MM.1S (cell line): ENCODE data around the gene CCP110.

Experiments used
- DNase-seq: peaks from one replicate; pipeline ENCODE4 v3.0.0-alpha.2; 2015
- H2AFZ ChIP-seq: fragments of 300-600 bp; sonication (generic); 2 replicates; pipeline ENCODE4 v1.6.0; 2016; ENCODE audit warnings: antibody characterized with exemption, low read length
- H3F3A ChIP-seq: fragments of 300-600 bp; sonication (generic); 2 replicates; pipeline ENCODE4 v1.6.1; 2016; ENCODE audit warnings: mild to moderate bottlenecking, antibody characterized with exemption, low read length, moderate library complexity, mixed read lengths; ENCODE audit not compliant: insufficient read depth
- H3K27ac ChIP-seq: fragments of 300-600 bp; sonication (generic); 2 replicates; pipeline ENCODE4 v1.5.1; 2016; ENCODE audit warnings: mild to moderate bottlenecking, low read length
- H3K27me3 ChIP-seq: fragments of 300-600 bp; sonication (generic); replicated peaks from 2 replicates; pipeline ENCODE4 v1.6.0; 2016; ENCODE audit warnings: low read length; ENCODE audit not compliant: insufficient read depth
- H3K36me3 ChIP-seq: fragments of 300-600 bp; sonication (generic); replicated peaks from 2 replicates; pipeline ENCODE4 v1.6.1; 2016; ENCODE audit warnings: mild to moderate bottlenecking, low read length, mixed read lengths; ENCODE audit not compliant: insufficient read depth
- H3K4me1 ChIP-seq: fragments of 300-600 bp; sonication (generic); 2 replicates; pipeline ENCODE4 v1.6.1; 2016; ENCODE audit warnings: low read length, mixed read lengths
- H3K4me2 ChIP-seq: fragments of 300-600 bp; sonication (generic); 2 replicates; pipeline ENCODE4 v1.6.0; 2016; ENCODE audit warnings: low read depth, low read length
- H3K4me3 ChIP-seq: fragments of 300-600 bp; sonication (generic); 2 replicates; pipeline ENCODE4 v1.5.1; 2016; ENCODE audit warnings: low read length, mixed read lengths
- H3K79me2 ChIP-seq: fragments of 300-600 bp; sonication (generic); 2 replicates; pipeline ENCODE4 v1.6.1; 2016; ENCODE audit warnings: mixed run types, low read length, mixed read lengths
- H3K9ac ChIP-seq: fragments of 300-600 bp; sonication (generic); 2 replicates; pipeline ENCODE4 v1.6.1; 2016; ENCODE audit warnings: low read length, mixed read lengths
- H3K9me2 ChIP-seq: fragments of 300-600 bp; sonication (generic); replicated peaks from 2 replicates; pipeline ENCODE4 v1.6.1; 2016; ENCODE audit warnings: mild to moderate bottlenecking, low read length, mixed read lengths; ENCODE audit not compliant: insufficient read depth
- H3K9me3 ChIP-seq: fragments of 300-600 bp; sonication (generic); replicated peaks from 2 replicates; pipeline ENCODE4 v1.6.1; 2016; ENCODE audit warnings: mild to moderate bottlenecking, low read length, mixed read lengths; ENCODE audit not compliant: insufficient read depth
- H4K20me1 ChIP-seq: fragments of 300-600 bp; sonication (generic); 2 replicates; pipeline ENCODE4 v1.6.1; 2016; ENCODE audit warnings: mild to moderate bottlenecking, low read length, moderate library complexity, mixed read lengths; ENCODE audit not compliant: insufficient read depth
- CTCF ChIP-seq: fragments of 300-600 bp; sonication (generic); IDR thresholded peaks from 2 replicates; pipeline ENCODE4 v1.5.1; 2016; ENCODE audit warnings: antibody characterized with exemption, low read length, mixed read lengths
- EZH2 ChIP-seq: fragments of 300-600 bp; sonication (generic); optimal IDR thresholded peaks from 2 replicates; pipeline ENCODE3; 2017; ENCODE audit warnings: low read depth, mild to moderate bottlenecking, antibody characterized with exemption, low read length, mixed read lengths
- EZH2phosphoT487 ChIP-seq: fragments of 300-600 bp; sonication (generic); IDR thresholded peaks from 2 replicates; pipeline ENCODE4 v1.6.1; 2018; ENCODE audit warnings: antibody characterized with exemption, low read length

Gene CCP110

GRCh38 chr16:19524616-19525384 is 1.1 kb downstream of the CCP110 start:
- Histone ChIP-seq H3K4me2 (peak overlapping the region; percentile 93), H4K20me1 (no peaks in the 10 kb centered on the region), H3K4me1 (peaks cover 24% of the 10 kb centered on the region), H3K9me2 (no peaks in the 10 kb centered on the region), H3K9me3 (no peaks in the 10 kb centered on the region), H3K4me3 (peak overlapping the region; percentile 85), H2AFZ (peak overlapping the region; percentile 90), H3K79me2 (peaks cover 52% of the 10 kb centered on the region), H3K27me3 (no peaks in the 10 kb centered on the region), H3F3A (peaks cover 21% of the 10 kb centered on the region), H3K9ac (peak overlapping the region; percentile 78), H3K36me3 (0 out of 2 replicates have a peak, but pooled peaks cover 2% of the 10 kb centered on the region), H3K27ac (peak overlapping the region; percentile 33; the same call in 1 of the 2 replicates)
- DNase-seq: peak; percentile 12
- no peak for TF ChIP-seq EZH2phosphoT487
- TF ChIP-seq CTCF: no peak
- TF ChIP-seq EZH2: no peak

- Histone ChIP-seq H4K20me1 (no peaks in the 10 kb centered on the region), H3K36me3 (0 out of 2 replicates have a peak, but pooled peaks cover 2% of the 10 kb centered on the region), H3K9me3 (no peaks in the 10 kb centered on the region), H3K27me3 (no peaks in the 10 kb centered on the region), H3K4me1 (peaks cover 21% of the 10 kb centered on the region), H3F3A (peaks cover 21% of the 10 kb centered on the region), H3K27ac (no peak overlapping the region), H3K4me3 (peak overlapping the region; percentile 85; the same call in 1 of the 2 replicates), H3K4me2 (peak overlapping the region; percentile 93), H3K9ac (peak overlapping the region; percentile 78; the same call in 1 of the 2 replicates), H2AFZ (peak overlapping the region; percentile 90; the same call in 1 of the 2 replicates), H3K79me2 (peaks cover 47% of the 10 kb centered on the region), H3K9me2 (no peaks in the 10 kb centered on the region)
- no peak for TF ChIP-seq EZH2
- TF ChIP-seq CTCF: no peak
- TF ChIP-seq EZH2phosphoT487: no peak
- no peak for DNase-seq
Measured at GRCh38 chr16:19525385-19525723, 1.6 kb downstream of the CCP110 start.

- peaks cover 21% of the 10 kb centered on the region for H3K4me1 ChIP-seq
- no peaks in the 10 kb centered on the region for H3K27me3 ChIP-seq
- no peak overlapping the region for H3K9ac ChIP-seq
- no peak for TF ChIP-seq CTCF
- DNase-seq: no peak
- no peak overlapping the region for H2AFZ ChIP-seq
- H3F3A ChIP-seq: 0 out of 2 replicates have a peak, but pooled peaks cover 9% of the 10 kb centered on the region
- H3K36me3 ChIP-seq: peaks cover 2% of the 10 kb centered on the region; the same call in 1 of the 2 replicates
- H3K9me2 ChIP-seq: no peaks in the 10 kb centered on the region
- no peaks in the 10 kb centered on the region for H3K9me3 ChIP-seq
- no peak overlapping the region for H3K4me3 ChIP-seq
- no peak overlapping the region for H3K27ac ChIP-seq
- H4K20me1 ChIP-seq: no peaks in the 10 kb centered on the region
- peaks cover 34% of the 10 kb centered on the region for H3K79me2 ChIP-seq
- H3K4me2 ChIP-seq: no peak overlapping the region
Measured at GRCh38 chr16:19527161-19527560, 3.4 kb downstream of the CCP110 start.
